Spleen (tissue), 11 donors: ENCODE data around the gene CNN2. TPM values are rescaled to one million over a fixed set of nuclear protein-coding genes. Genes with fewer than 3 reads are reported as not detected.

ENCODE experiments used
- DNase-seq: peaks from one replicate; pipeline ENCODE4 v3.0.0-alpha.2; 2020
- H3K27ac ChIP-seq, 8 donors: fragments of 200-600 bp; sonication (generic) in 7 of 8; 1 replicate in 4 of 8; 2 replicates in 4 of 8; pipeline versions ENCODE4 v1.5.0 to v1.8.0; 2016 to 2021; ENCODE audit warnings: inconsistent platforms in 4 of 8, mild to moderate bottlenecking in 4 of 8, moderate library complexity in 1 of 8
- H3K27me3 ChIP-seq, 7 donors: fragments of 200-600 bp; sonication (generic) in 6 of 7; replicated peaks in 1 of 7; 1 replicate in 4 of 7; 2 replicates in 3 of 7; pipeline versions ENCODE4 v1.5.0 to v1.8.0; 2016 to 2021; ENCODE audit warnings: inconsistent platforms in 3 of 7, mild to moderate bottlenecking in 1 of 7
- H3K36me3 ChIP-seq, 6 donors: fragments of 200-600 bp; sonication (generic) in 5 of 6; 1 replicate in 4 of 6; 2 replicates in 2 of 6; pipeline versions ENCODE4 v1.5.0 to v1.8.0; 2016 to 2021; ENCODE audit warnings: inconsistent platforms in 2 of 6
- H3K4me1 ChIP-seq, 6 donors: fragments of 200-600 bp; sonication (generic) in 5 of 6; 1 replicate in 3 of 6; 2 replicates in 3 of 6; pipeline versions ENCODE4 v1.5.0 to v1.8.0; 2016 to 2021; ENCODE audit warnings: inconsistent platforms in 3 of 6
- H3K4me3 ChIP-seq, 8 donors: fragments of 200-600 bp; sonication (generic) in 7 of 8; 1 replicate in 4 of 8; 2 replicates in 4 of 8; pipeline versions ENCODE4 v1.5.0 to v1.8.0; 2016 to 2021; ENCODE audit warnings: inconsistent platforms in 4 of 8, mild to moderate bottlenecking in 4 of 8, moderate library complexity in 2 of 8
- H3K9me3 ChIP-seq, 8 donors: fragments of 200-600 bp; sonication (generic) in 7 of 8; 1 replicate in 4 of 8; 2 replicates in 4 of 8; pipeline versions ENCODE4 v1.5.0 to v1.8.0; 2016 to 2021; ENCODE audit warnings: inconsistent platforms in 4 of 8
- POLR2A ChIP-seq, 3 donors: fragments of 450-650 bp; IDR thresholded peaks; one replicate each; pipeline ENCODE4 v1.5.1; 2017; ENCODE audit warnings: antibody characterized with exemption in 3 of 3, mild to moderate bottlenecking in 1 of 3
- POLR2AphosphoS5 ChIP-seq, 3 donors: sonication (generic); formaldehyde crosslinking; IDR thresholded peaks; one replicate each; pipeline ENCODE4 v1.5.1; 2017; ENCODE audit warnings: antibody characterized with exemption in 3 of 3
- WGBS, 5 donors: extraction: QIAGEN DNeasy Blood & Tissue Kit in 3 of 5; methylation state at CpG; one replicate each; pipeline versions ENCODE4 v1.1.5 to v1.1.7; 2013 to 2018; 5-methylcytosine and 5-hydroxymethylcytosine counted together
- intact Hi-C: fragments of 100-400 bp; cut with DNase I; formaldehyde crosslinking; loops from one replicate; pipeline ENCODE4 v1.15.0; 2023; ENCODE audit warnings: low total_unique reads
- polyA plus RNA-seq, 3 donors: library from polyadenylated mRNA; stranded (reverse); fragments of 200-250 nt; gene quantifications; one replicate each; pipeline ENCODE4 v1.2.1, GENCODE V29; 2013
- total RNA-seq, 7 donors: library from RNA; depleted of rRNA in 3 of 7; stranded (reverse); fragments of >200 nt in 3 of 7; fragmentation: NEBNext Ultra II Directional in 4 of 7; extraction: Animal tissue kit (Norgen Biotek cat#: 25700) in 4 of 7; gene quantifications; one replicate each; pipeline versions ENCODE4 v1.1.0 to v1.2.1, GENCODE V29; 2016 to 2021
- TF ChIP-seq, protein P1 (sequence below), 11 experiments: fragments of 200-600 bp in 7 of 11; fragments of 450-650 bp in 4 of 11; sonication (generic) in 4 of 11; IDR thresholded peaks in 8 of 11; conservative IDR thresholded peaks in 3 of 11; 1 replicate in 7 of 11; 2 replicates in 4 of 11; pipeline versions ENCODE4 v1.4.0 to v1.8.0; 2016 to 2021; ENCODE audit warnings: antibody characterized with exemption in 11 of 11, inconsistent platforms in 4 of 11, mild to moderate bottlenecking in 1 of 11
- donor health status: healthy with polysubstance abuse.
- donor health status: DM: no; HTN: no; CAD: no; lungs with moderate emphysema.
- donor health status: DM: no; HTN: no; CAD: no.
- donor health status: Bipolar disorder and iron deficiency.
- donor health status: healthy.
- donor health status: DM: no; HTN: no; CAD: no.
- donor health status: DM: yes; HTN: yes; CAD: no.

The CNN2 gene
- total and polyA plus RNA-seq, 10 donors = 102 to 296 (median 188) TPM

DNA sequence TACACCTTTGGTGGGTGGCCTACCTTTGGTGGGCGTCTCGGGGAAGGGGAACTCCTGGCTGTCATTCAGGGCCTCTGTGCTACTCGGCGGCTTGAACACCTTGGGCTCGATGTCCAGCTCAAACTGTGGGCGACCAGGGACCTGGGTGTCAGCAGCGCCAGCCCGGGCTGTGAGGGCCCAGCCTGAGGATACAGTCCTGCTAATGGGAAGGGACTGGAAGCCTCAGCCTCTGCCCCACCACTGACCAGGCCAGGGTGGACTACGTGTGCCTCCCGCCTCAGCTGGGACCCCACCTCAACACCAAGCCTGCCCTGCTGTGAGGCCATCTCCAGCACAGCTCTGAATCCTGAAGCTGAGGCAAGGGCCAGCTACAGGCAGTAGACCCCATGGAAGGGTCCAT lies 13.2 kb upstream of the CNN2 start:
- H3K27me3 ChIP-seq = no peaks in the 10 kb centered on the region
- H3K27ac ChIP-seq = no peak overlapping the region
- intact Hi-C loops = no loop called here
- no peak for TF ChIP-seq POLR2AphosphoS5 (IDR thresholded peaks at IDR 0.05)
- TF ChIP-seq, protein P1, sequence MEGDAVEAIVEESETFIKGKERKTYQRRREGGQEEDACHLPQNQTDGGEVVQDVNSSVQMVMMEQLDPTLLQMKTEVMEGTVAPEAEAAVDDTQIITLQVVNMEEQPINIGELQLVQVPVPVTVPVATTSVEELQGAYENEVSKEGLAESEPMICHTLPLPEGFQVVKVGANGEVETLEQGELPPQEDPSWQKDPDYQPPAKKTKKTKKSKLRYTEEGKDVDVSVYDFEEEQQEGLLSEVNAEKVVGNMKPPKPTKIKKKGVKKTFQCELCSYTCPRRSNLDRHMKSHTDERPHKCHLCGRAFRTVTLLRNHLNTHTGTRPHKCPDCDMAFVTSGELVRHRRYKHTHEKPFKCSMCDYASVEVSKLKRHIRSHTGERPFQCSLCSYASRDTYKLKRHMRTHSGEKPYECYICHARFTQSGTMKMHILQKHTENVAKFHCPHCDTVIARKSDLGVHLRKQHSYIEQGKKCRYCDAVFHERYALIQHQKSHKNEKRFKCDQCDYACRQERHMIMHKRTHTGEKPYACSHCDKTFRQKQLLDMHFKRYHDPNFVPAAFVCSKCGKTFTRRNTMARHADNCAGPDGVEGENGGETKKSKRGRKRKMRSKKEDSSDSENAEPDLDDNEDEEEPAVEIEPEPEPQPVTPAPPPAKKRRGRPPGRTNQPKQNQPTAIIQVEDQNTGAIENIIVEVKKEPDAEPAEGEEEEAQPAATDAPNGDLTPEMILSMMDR (IDR thresholded peaks at IDR 0.05 in 8 of 11, conservative IDR thresholded peaks at IDR 0.05 in 3 of 11) = no peak
- no peak for TF ChIP-seq POLR2A (IDR thresholded peaks at IDR 0.05)
- H3K4me3 ChIP-seq = no peak overlapping the region
- no peaks in the 10 kb centered on the region for H3K9me3 ChIP-seq
- 84 to 96% (median 90%) methylated on average over 2 to 10 of the region's 10 CpGs for WGBS, 5 donors
- peaks cover 38 to 78% (median 53%) of the 10 kb centered on the region in 6 donors for H3K4me1 ChIP-seq
- DNase-seq = no peak
- H3K36me3 ChIP-seq = peaks cover 3 to 92% (median 64%) of the 10 kb centered on the region in 6 donors

DNA sequence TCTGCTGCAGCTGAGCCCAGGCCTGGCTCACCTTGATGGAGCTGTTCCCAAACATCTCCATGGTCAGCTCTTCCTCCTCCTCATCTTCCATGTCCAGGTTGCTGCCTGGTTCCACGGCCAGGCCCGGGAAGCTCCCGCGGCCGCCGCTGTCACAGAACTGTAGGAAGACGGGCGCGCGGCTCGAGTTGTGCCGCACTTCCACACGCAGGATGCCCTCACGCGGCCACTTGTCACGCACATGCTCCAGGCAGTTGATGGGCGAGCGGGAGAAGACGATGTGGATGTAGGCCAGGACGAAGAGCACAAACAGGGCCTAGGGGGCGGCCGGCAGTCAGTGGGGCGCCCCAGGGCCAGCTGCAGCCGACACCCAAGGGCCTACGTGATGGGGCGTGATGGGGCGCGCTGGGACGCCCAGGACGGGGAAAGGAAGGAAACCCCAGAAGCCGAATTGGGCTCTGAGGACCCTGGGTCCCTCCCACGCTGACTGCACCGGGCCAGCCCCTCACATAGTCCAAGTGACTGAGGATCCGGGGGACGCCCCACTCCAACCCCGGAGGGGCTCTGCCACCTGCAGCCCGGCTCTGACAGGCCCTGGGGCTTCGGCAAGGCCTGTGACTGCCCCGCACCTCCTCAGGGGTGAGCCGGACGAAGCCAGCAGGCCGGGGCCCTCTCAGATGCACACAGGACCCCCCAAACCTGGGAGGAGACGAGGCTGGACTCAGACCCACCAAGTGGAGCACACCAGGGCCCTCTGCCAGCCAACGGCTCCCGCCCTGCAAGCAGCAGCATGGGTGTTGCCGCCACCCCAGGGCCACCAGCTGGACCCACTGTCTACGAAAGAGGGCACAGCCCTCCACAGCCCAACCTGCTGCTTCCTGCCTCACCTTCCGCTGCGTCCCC lies 12.0 kb upstream of the CNN2 start:
- peaks cover 3 to 86% (median 56%) of the 10 kb centered on the region in 6 donors for H3K36me3 ChIP-seq
- 88 to 93% (median 90%) methylated on average over 35 to 49 of the region's 49 CpGs for WGBS, 5 donors
- H3K4me1 ChIP-seq = peaks cover 50 to 88% (median 65%) of the 10 kb centered on the region in 6 donors
- intact Hi-C loops = no loop called here
- no peaks in the 10 kb centered on the region for H3K27me3 ChIP-seq
- H3K4me3 ChIP-seq = no peak overlapping the region
- peak overlapping the region in 3 of 8 donors; percentile 95 to 98 (median 97) for H3K27ac ChIP-seq
- TF ChIP-seq POLR2AphosphoS5 (IDR thresholded peaks at IDR 0.05) (peak in 2 of 3 donors; percentile 15 to 29), POLR2A (IDR thresholded peaks at IDR 0.05) (no peak)
- TF ChIP-seq, protein P1 (IDR thresholded peaks at IDR 0.05 in 8 of 11, conservative IDR thresholded peaks at IDR 0.05 in 3 of 11) = no peak
- no peak for DNase-seq
- H3K9me3 ChIP-seq = no peaks in the 10 kb centered on the region

GRCh38 chr19:1015061-1015781 lies 11.2 kb upstream of the CNN2 start:
- WGBS, 5 donors = 85 to 95% (median 88%) methylated on average over 15 to 29 of the region's 29 CpGs
- Histone ChIP-seq H3K4me3 (peak overlapping the region in 2 of 8 donors; percentile 4 to 81), H3K4me1 (peaks cover 56 to 88% (median 71%) of the 10 kb centered on the region in 6 donors), H3K27me3 (no peaks in the 10 kb centered on the region), H3K27ac (peak overlapping the region in 6 of 8 donors; percentile 27 to 98 (median 96)), H3K36me3 (peaks cover 3 to 82% (median 48%) of the 10 kb centered on the region in 6 donors), H3K9me3 (no peaks in the 10 kb centered on the region)
- DNase-seq = no peak
- TF ChIP-seq, protein P1 (IDR thresholded peaks at IDR 0.05 in 8 of 11, conservative IDR thresholded peaks at IDR 0.05 in 3 of 11) = no peak
- TF ChIP-seq POLR2AphosphoS5 (IDR thresholded peaks at IDR 0.05) = no peak
- no peak for TF ChIP-seq POLR2A (IDR thresholded peaks at IDR 0.05)
- intact Hi-C loops = no loop called here
